Measurements from ENCODE around the gene DISP3. TPM values are rescaled to one million over a fixed set of nuclear protein-coding genes. Genes with fewer than 3 reads are reported as not detected.
A peak's percentile ranks its signal among the peaks of the same experiment; 100 is the strongest.

DISP3 gene
- total and polyA plus RNA-seq, 4 donors, result 0.04 to 0.18 (median 0.07) TPM; not detected in 1

- no peaks in the 10 kb centered on the region for H3K27me3 ChIP-seq (ENCODE audit: control insufficient read depth in 3 of 3, insufficient read depth in 3 of 3, low read length in 2 of 3)
- 73 to 78% methylated on average over 9 of the region's 9 CpGs for WGBS, 2 donors
- DNase-seq, result no peak
Measured at GRCh38 chr1:11493972-11494655, 15.2 kb downstream of the DISP3 start.

GRCh38 chr1:11494771-11495170 lies 15.8 kb downstream of the DISP3 start:
- no peaks in the 10 kb centered on the region for H3K4me1 ChIP-seq (ENCODE audit: control insufficient read depth in 5 of 5, insufficient read depth in 5 of 5, low read length in 5 of 5)
- no peak overlapping the region for H3K4me3 ChIP-seq
- H3K9me3 ChIP-seq (ENCODE audit: control insufficient read depth in 4 of 4, insufficient read depth in 3 of 4, low read length in 3 of 4), result peaks cover 0 to 6% (median 2%) of the 10 kb centered on the region in 4 donors
- H3K9ac ChIP-seq (ENCODE audit: insufficient read depth in 1 of 2, low read length in 2 of 2), result no peak overlapping the region
- ATAC-seq (ENCODE audit: insufficient read depth, low FRiP score) (no peak), DNase-seq (peak; percentile 27 to 46 (median 32))
- 78 to 90% methylated on average over 3 of the region's 3 CpGs for WGBS, 2 donors
- H3K27ac ChIP-seq (ENCODE audit: low read depth in 1 of 2, low read length in 1 of 2), result no peak overlapping the region
- TF ChIP-seq CTCF (IDR thresholded peaks at IDR 0.05; ENCODE audit: control extremely low read depth, extremely low read depth), result no peak
- H3K27me3 ChIP-seq (ENCODE audit: control insufficient read depth in 3 of 3, insufficient read depth in 3 of 3, low read length in 2 of 3), result peaks cover 0 to 1% (median 0%) of the 10 kb centered on the region in 3 donors
- no peaks in the 10 kb centered on the region for H3K36me3 ChIP-seq (ENCODE audit: control insufficient read depth in 4 of 4, insufficient read depth in 4 of 4, low read length in 4 of 4)

More at GRCh38 chr1:11493972-11494655, 15.2 kb downstream of the DISP3 start:
- no peak overlapping the region for H3K9ac ChIP-seq (ENCODE audit: insufficient read depth in 1 of 2, low read length in 2 of 2)
- H3K4me1 ChIP-seq (ENCODE audit: control insufficient read depth in 5 of 5, insufficient read depth in 5 of 5, low read length in 5 of 5), result no peaks in the 10 kb centered on the region
- H3K4me3 ChIP-seq, result no peak overlapping the region
- peaks cover 0 to 6% (median 2%) of the 10 kb centered on the region in 4 donors for H3K9me3 ChIP-seq (ENCODE audit: control insufficient read depth in 4 of 4, insufficient read depth in 3 of 4, low read length in 3 of 4)
- no peak overlapping the region for H3K27ac ChIP-seq (ENCODE audit: low read depth in 1 of 2, low read length in 1 of 2)
- no peaks in the 10 kb centered on the region for H3K36me3 ChIP-seq (ENCODE audit: control insufficient read depth in 4 of 4, insufficient read depth in 4 of 4, low read length in 4 of 4)
- TF ChIP-seq CTCF (IDR thresholded peaks at IDR 0.05; ENCODE audit: control extremely low read depth, extremely low read depth), result no peak
- no peak for ATAC-seq (ENCODE audit: insufficient read depth, low FRiP score)

- Histone ChIP-seq H3K27ac (ENCODE audit: low read depth in 1 of 2, low read length in 1 of 2) (no peak overlapping the region), H3K9ac (ENCODE audit: insufficient read depth in 1 of 2, low read length in 2 of 2) (no peak overlapping the region), H3K4me3 (no peak overlapping the region), H3K27me3 (ENCODE audit: control insufficient read depth in 3 of 3, insufficient read depth in 3 of 3, low read length in 2 of 3) (peaks cover 0 to 7% (median 0%) of the 10 kb centered on the region in 3 donors), H3K9me3 (ENCODE audit: control insufficient read depth in 4 of 4, insufficient read depth in 3 of 4, low read length in 3 of 4) (peaks cover 0 to 8% (median 2%) of the 10 kb centered on the region in 4 donors), H3K4me1 (ENCODE audit: control insufficient read depth in 5 of 5, insufficient read depth in 5 of 5, low read length in 5 of 5) (no peaks in the 10 kb centered on the region), H3K36me3 (ENCODE audit: control insufficient read depth in 4 of 4, insufficient read depth in 4 of 4, low read length in 4 of 4) (no peaks in the 10 kb centered on the region)
- ATAC-seq (ENCODE audit: insufficient read depth, low FRiP score), result no peak
- TF ChIP-seq CTCF (IDR thresholded peaks at IDR 0.05; ENCODE audit: control extremely low read depth, extremely low read depth), result no peak
- no peak for DNase-seq
- WGBS, 2 donors, result 55 to 79% methylated on average over 3 of the region's 3 CpGs
Measured at GRCh38 chr1:11495579-11495978, 16.6 kb downstream of the DISP3 start.

All from lung (tissue), 12 donors.